GM10248 (cell line): ENCODE results near the gene BTBD3.

Experiments
- CTCF ChIA-PET: fragments of 300-600 bp; sonication (Branson Sonifier 250); formaldehyde crosslinking; extraction: SDS; loops from one replicate; lab custom pipeline; 2021; ENCODE audit warnings: antibody characterized with exemption; lab: Yijun Ruan, JAX
- POLR2A ChIA-PET: fragments of 350-650 bp; sonication (Branson Sonifier 250); formaldehyde crosslinking; extraction: SDS; loops from one replicate; lab custom pipeline; 2020; ENCODE audit warnings: antibody characterized with exemption; lab: Yijun Ruan, JAX
- DNase-seq: peaks from one replicate; pipeline ENCODE4 v3.0.0; 2012; ENCODE audit errors: extremely low spot score
- CTCF ChIP-seq: IDR thresholded peaks from 2 replicates; pipeline ENCODE4 v1.5.1; 2012; ENCODE audit warnings: mild to moderate bottlenecking, low read depth; ENCODE audit errors: extremely low read depth, missing control alignments, control extremely low read depth

Gene BTBD3

DNA sequence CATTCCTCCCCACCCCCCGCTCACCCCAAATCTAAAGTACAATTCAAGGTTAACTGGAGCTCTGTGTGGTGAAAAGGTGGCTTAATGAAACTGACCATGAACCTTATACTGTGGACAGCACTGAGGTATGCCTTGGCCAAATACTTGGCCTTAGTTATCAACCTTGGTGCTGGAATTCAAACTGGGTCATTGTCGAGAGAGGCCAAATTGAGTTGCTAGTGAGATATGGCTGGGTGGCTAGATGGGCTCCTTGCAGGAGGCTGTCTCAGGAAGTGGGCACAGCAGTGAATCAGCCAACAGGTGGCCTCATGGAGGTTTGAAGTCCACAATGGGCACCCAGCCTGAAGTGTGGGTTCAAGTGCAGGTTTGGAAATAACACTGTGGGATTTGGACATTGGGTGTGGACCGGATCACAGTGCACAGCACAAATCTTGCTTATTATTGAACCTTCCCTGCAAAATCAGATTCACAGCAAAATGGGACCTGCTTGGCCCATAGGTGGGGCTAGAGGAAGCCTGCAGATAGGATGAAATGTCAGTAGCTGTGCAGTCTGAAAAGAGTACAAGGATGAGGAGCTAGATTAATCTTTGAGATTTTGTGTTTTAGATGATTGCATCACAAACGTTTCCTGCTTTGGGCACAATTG, 5.6 kb upstream of the BTBD3 start:
- ChIA-PET POLR2A (no interaction called here), CTCF (interaction anchor here (0.7 to 5.9 kb wide), 11 partner anchors 9 to 1012 kb away, joined by 3 to 31 read pairs (median 4); no protein-coding TSS in a partner anchor)
- peak; percentile 22 for DNase-seq
- peak; percentile 42 for TF ChIP-seq CTCF

- CTCF ChIA-PET: interaction anchor here (0.7 to 5.9 kb wide), 13 partner anchors 9 to 1012 kb away, joined by 3 to 31 read pairs (median 3); no protein-coding TSS in a partner anchor
- TF ChIP-seq CTCF: no peak
- no peak for DNase-seq
- POLR2A ChIA-PET: no interaction called here
Measured at GRCh38 chr20:11912659-11913415, 4.9 kb upstream of the BTBD3 start.

- ChIA-PET CTCF (interaction anchor here (0.8 to 1.2 kb wide), 5 partner anchors 9 to 19 kb away, joined by 3 to 5 read pairs (median 3); no protein-coding TSS in a partner anchor), POLR2A (no interaction called here)
- no peak for DNase-seq
- TF ChIP-seq CTCF: no peak
Measured at GRCh38 chr20:11918391-11918845, 725 bp downstream of the BTBD3 start.

DNA sequence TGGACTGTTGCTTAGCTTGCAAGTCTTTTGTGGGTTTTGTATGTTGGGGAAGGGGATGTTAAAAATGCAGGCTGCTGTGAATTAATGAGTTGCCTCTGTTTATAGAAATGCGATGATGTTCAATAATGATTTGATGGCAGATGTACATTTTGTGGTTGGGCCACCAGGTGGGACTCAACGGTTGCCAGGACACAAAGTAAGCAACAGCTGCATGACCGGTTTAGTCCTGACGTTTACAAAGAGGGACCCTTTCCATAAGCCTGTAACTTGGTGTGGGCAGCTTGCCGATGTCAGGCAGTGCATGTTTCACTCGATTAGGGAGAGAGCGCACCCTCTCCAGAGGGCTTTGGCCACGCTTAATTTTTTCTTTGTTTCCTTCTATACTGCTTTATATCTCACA, 1.3 kb downstream of the BTBD3 start:
- TF ChIP-seq CTCF: no peak
- no peak for DNase-seq
- CTCF ChIA-PET: interaction anchor here (0.9 to 1.1 kb wide), 2 partner anchors 14 to 16 kb away, joined by 3 to 4 read pairs; no protein-coding TSS in a partner anchor
- POLR2A ChIA-PET: no interaction called here

- no peak for DNase-seq
- TF ChIP-seq CTCF: no peak
- ChIA-PET POLR2A (no interaction called here), CTCF (interaction anchor here (1.1 kb wide), 1 partner anchor 16 kb away, joined by 4 read pairs; no protein-coding TSS in a partner anchor)
Measured at GRCh38 chr20:11919581-11919980, 1.9 kb downstream of the BTBD3 start.

DNA sequence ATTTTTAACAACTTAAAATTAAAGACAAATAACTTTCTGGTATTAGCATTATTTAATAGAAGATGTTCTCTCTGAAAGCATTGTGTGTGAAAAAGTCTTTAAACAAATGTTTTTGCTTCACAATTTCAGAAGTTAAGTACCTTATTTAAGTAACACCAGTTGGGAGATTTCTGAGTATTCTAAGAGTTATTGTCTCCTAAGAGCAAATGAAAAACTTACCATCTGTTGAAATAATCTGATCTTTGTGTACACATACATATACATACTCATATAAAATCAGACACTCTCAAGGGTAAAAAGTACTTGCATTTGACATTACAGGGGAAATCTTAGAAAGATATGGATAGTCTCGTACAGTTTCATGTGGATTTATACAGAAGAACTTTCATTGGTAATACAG, 2.4 kb downstream of the BTBD3 start:
- ChIA-PET CTCF (no interaction called here), POLR2A (no interaction called here)
- no peak for DNase-seq
- TF ChIP-seq CTCF: no peak
